ENCODE results near the gene EDN3.
"Not testable (repeated sequence)": the region's sequence is repeated elsewhere in the genome, so short reads cannot be mapped to it uniquely, and the experiment has no call there.

The EDN3 gene

DNA sequence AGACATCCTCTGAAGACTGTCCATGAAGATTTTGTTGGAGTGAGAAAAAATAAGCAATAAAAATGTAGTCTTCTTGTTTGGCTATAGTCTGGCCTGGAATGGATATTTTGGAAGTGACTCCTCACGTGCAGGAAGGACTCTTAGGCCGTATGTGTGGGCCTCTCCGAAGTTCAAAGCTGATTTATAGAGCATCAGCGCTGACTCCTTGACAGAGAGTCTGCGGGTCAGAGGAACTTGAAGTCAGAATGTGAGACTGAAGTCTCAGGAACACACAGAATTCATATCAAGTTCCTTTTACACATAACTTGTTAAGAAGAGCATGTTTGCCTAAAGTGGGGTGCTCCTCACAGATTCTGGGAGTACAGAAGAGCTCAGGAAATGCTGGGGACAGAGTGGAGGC lies 36.1 kb downstream of the EDN3 start:
- DNase-seq, result no peak

- not testable (repeated sequence) for DNase-seq
Measured at GRCh38 chr20:59338444-59338843, 38.0 kb downstream of the EDN3 start.

- DNase-seq, result no peak
Measured at GRCh38 chr20:59340201-59340885, 39.9 kb downstream of the EDN3 start.

DNA sequence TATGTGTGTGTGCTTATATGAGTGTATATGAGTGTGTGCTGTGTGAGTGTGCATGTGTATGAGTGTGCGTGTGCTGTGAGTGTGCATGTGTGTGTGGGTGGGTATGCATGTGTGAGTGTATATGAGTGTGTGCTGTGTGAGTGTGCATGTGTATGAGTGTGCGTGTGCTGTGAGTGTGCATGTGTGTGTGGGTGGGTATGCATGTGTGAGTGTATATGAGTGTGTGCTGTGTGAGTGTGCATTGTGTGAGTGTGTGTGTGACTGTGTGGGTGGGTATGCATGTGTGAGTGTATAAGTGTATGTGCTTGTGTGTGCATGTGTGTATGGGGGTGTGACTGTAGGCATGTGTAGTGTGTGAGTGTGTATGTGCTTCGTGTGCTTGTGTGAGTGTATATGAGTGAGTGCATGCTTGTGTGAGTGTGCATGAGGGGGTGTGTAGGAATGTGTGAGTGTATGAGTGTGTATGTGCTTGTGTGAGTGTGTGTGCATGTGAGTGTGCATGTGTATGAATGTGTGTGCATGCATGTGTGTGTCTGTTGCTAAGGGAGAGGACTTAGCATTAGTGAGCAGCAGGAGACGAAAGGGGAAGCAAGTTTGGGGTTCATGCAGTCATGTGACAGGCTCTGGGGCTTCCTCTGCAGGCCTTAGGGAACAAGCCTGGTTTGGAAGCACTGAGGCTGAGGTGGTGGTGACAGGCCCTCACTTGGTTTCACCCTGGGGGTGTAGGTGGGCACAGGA lies 41.0 kb downstream of the EDN3 start:
- not testable (repeated sequence) for DNase-seq

GRCh38 chr20:59342023-59342957 lies 41.9 kb downstream of the EDN3 start:
- no peak for DNase-seq

DNA sequence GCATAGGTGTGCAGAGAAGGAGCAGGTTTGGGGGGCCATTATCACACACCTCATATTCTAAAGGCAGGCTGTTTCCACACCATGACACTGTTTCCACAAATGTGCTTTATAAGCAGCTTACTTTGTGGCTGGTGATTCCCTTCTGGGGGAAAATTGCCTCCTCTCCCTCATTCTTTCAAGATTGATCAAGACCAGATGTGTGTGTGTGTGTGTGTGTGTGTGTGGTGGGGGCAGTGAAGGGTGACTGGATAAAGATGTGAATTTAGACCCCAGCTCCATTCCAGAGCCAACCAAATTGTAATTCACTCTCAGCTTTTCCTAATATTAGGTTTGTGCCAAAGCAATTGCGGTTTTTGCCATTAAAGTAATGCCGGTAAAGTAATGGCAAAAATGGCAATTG lies 45.6 kb downstream of the EDN3 start:
- DNase-seq, result no peak

GRCh38 chr20:59349277-59349676 lies 48.9 kb downstream of the EDN3 start:
- no peak for DNase-seq

DNA sequence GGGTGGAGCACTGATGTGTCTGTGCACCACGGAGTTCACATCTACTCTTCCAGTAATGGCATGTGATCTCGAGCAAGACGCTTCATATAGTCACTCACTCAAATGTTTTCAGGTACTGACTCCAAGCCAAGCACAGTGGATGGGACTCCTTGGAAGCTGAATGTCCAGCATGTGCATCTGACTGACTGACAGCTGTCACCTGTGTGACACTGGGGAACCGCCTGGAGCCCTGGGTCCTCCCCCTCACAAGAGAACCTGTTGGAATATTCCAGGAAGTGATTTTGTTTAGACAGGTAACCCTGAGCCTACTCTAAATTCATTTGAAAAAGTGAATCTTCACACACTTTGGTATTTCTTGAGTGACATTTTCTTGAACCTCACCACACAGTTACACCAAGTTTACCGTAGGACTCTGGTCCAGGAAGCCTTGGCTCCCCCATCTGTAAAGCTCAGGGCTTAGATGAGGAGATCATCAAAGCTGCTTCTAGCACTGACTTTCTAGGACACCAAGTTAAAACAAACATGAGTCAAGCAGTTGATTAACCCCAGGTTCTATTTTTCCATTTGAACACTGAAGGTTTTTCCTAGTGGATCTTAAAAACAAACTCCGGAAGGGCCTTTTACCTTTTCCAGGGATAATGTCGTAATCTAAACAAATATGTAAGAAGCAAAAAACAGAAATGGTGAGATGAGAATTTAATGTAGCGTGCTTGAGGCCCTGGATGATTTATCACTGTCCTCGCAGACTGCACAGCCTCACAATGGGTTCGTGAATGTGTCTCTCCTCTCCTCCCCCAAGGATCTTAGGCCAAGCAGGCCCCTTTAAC lies 50.1 kb downstream of the EDN3 start:
- DNase-seq, result no peak

GRCh38 chr20:59351157-59352040 lies 51.0 kb downstream of the EDN3 start:
- DNase-seq, result no peak

GRCh38 chr20:59352541-59352940 lies 52.1 kb downstream of the EDN3 start:
- no peak for DNase-seq

DNA sequence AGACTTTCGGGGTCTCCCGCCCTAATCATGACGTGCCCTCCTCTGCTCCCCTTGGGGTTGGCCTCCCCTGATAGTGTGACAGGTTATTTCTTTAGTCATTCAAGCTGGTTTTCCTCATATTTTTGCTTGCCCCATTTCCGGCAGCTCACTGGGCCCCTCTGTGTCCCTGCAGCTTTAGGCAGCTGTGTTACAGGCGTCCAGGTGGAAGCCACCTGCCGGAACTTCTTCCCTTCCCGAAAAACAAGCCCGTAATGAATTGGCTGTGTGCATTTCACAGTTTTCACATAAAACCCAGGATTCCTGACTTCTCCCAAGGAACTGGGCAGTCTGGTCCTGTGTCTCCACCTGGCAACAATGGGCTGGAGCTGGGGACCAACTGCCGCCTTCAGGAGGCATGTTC lies 52.6 kb downstream of the EDN3 start:
- no peak for DNase-seq

GRCh38 chr20:59354460-59354859 lies 54.0 kb downstream of the EDN3 start:
- DNase-seq, result no peak

DNA sequence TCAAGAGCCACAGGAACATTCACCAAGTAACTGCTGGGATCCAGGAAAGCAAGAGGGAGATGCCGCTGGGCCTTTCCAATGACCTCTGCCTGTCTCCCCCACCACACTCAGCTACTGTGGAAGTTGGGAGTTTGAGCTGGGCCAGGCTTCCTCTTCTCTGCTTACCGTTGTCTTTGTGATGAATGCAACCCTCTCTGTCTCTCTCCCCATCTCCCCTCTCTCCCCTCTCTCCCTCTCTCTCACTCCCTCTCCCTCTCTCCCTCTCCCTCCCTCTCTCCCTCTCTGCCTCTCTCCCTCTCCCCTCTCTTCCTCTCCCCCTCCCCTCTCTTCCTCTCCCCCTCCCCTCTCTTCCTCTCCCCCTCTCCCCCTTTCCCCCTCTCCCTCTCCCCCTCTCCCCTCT lies 54.8 kb downstream of the EDN3 start:
- DNase-seq, result no peak

DNA sequence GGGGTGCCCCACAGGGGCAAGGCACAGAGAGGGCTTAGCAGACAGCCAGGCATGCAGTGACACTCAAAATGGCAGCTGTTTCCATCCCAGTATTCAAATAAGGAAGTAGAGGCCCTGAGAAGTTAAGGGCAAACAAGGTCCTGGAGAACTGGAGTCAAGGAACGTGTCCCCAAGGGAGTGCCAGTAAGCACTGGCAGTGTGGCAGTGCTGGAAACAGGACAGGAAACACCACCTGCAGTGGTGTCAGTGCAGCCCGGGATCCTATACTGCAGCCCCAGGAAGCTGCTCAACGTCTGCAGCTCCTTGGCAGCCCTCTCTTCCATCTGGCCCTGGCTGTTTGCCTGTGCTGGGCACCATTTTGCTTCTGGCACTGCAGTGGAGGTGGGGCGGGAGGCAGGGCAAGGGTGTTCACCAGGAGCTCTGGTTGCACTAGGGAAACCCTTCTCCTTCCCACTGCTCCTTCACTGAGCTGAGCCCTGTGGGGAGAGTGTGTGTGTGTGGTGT lies 56.3 kb downstream of the EDN3 start:
- no peak for DNase-seq

- not testable (repeated sequence) for DNase-seq
Measured at GRCh38 chr20:59358793-59359192, 58.4 kb downstream of the EDN3 start.

DNA sequence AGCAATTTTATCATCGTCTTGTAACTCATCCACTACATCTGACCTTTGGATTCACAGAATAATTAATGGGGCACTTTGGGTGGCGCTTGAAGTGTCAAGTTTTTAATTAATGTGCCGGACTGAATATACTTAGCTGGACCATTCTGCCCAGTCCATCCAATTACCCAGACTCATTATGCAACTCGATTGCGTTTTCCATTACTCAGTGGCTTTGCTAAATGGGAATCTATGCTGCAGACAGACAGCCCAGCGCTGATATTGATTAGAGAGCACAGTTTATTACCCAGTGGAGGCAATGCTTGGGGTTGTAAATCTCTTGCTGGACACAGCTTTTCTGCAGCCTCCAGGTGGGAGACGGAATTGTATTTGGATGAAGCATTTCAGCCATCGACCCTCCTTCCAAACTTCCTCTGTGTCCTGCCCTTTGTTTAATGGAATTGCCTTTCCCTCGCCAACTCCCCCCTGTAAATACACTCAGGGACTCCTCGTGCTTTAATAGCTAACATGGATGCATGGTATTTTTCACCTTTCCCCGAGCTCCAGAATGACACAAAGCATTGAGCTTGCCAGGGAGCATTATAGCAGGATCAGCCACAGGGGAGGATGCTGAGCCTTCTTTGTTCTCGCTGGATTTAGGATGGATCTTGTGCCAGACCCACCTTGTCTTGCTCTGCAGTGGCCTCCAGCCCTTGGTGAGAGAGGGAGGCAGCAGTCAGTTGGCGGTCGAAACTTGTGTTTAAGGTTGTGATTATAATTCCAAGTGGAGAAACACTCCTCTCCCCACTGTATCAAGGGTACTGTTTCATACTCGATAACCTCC lies 59.7 kb downstream of the EDN3 start:
- DNase-seq, result no peak

DNA sequence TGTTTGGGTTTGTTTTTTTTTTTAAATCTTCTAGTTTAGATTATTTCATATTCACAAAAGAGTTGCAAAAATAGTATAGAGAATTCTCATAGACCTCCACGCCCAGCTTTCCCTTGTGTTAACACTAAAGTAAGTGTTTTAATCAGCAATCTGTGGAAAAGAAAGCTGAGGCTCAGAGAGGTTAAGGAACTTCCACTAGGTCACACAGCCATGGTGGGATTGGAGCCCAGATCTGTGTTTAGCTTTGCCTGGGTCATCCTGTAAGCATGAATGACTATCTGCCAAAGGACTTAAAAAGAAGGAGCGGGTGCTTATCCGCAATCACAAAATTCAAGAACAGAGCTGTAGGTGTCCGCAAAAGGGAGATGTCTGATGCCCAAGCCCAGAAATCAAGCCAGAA lies 60.5 kb downstream of the EDN3 start:
- DNase-seq, result no peak

- DNase-seq, result no peak
Measured at GRCh38 chr20:59361411-59361810, 61.0 kb downstream of the EDN3 start.

- DNase-seq, result no peak
Measured at GRCh38 chr20:59363101-59363500, 62.7 kb downstream of the EDN3 start.

DNA sequence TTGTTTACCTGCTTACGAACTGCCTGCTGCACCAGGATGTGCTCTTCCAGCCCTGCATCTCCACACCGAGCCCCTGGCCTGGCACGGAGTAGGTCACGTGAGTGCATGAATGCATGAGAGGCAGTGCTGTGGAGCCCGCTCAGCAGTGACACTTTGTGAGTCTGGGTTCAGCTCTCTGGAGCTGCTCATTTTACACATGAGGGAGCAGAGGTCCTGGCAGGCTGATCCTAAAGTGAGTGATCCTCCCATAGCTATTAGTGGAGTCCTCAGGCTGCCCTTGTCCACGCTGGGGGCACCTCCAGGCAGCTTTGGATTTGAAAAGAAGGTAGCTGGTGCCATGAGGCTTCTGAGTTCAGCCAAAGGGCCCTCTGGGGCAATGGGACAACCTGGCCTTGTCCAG lies 64.2 kb downstream of the EDN3 start:
- no peak for DNase-seq
